Limb (tissue), 2 donors: ENCODE results near the gene AKNA.
A peak's percentile ranks its signal among the peaks of the same experiment; 100 is the strongest.
"Not testable (repeated sequence)": the region's sequence is repeated elsewhere in the genome, so short reads cannot be mapped to it uniquely, and the experiment has no call there.

Source experiments
- DNase-seq, 2 donors: peaks; one replicate each; pipeline ENCODE4 v3.0.0-alpha.2; 2016; ENCODE audit errors: extremely low spot score in 2 of 2

Gene AKNA

GRCh38 chr9:114342755-114343440 lies 44.9 kb downstream of the AKNA start:
- no peak for DNase-seq

GRCh38 chr9:114341991-114342390 lies 45.8 kb downstream of the AKNA start:
- no peak for DNase-seq

GRCh38 chr9:114341152-114341830 lies 46.5 kb downstream of the AKNA start:
- DNase-seq: no peak

DNA sequence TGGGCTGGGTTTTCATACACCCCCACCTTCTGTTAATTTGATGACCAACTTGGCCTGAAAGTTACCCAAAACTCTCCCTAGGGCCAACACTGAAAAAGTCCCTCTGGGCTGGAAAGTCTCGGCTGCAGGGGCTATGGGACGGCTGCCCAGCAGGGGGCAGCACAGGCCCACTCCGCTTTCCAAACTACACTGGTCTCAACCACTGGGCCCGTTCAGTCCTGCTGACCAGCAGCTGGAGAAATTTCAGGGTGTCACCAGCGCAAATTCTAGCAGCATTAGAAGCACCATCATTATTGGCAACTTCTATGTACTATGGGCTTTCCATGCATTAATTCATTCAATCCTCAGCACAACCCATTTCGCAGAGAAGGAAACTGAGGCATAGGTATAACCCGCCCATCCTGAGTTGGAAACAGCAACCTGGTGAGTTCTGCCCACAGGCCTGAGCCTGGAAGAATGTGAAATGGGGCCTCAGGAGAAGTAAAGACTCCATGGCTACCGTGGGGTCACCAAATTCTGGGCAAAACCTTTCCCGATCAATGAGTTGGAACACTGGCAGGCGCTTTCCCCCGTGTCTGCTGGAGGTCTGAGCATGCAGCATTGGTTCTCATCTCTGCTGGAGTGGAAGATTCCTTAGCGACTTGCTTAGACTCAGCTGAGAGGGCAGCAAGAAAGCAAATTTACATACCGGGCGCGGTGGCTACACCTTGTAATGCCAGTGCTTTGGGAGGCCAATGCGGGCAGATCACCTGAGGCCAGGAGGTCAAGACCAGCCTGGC lies 48.5 kb downstream of the AKNA start:
- DNase-seq: peak in 1 of 2 donors; percentile 49

GRCh38 chr9:114338187-114338586 lies 49.6 kb downstream of the AKNA start:
- DNase-seq: no peak

DNA sequence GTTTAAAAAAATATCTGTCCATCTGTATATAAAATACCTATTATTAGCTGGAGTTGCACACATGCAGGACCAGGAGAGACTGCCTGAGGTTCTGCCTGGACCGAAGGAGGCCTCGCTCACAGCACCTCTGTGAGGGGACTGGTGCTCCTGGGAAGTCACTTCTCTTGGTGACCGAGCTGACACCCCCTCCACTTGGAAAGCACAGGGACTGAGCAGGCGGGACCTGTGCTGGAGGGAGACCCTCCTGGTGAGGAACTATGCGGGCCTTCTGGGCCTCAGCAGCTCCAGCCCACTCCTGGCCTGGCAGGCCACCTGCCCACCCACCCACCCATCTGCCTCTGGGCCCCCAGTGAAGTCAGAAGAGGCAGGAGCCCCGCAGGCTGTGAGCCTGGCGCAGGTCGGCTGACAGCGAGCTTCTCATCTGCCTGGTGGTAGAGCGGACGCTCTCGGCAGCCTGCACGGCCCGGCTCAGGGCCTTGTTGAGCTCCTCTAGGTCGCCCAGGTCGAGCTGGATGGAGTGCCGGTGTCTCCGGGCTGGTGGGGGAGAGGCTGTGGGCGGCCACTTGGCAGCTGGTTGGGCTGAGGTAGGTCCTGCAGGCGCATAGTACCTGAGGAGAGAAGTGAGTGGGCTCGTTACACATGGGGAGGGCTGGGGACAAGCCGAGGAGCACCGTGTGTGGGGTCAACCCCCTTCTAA lies 50.9 kb downstream of the AKNA start:
- no peak for DNase-seq

- DNase-seq: no peak
These were observed 51.6 kb downstream of the AKNA start for GRCh38 chr9:114336157-114336556.

- no peak for DNase-seq
These were observed 52.0 kb downstream of the AKNA start for GRCh38 chr9:114335745-114336144.

DNA sequence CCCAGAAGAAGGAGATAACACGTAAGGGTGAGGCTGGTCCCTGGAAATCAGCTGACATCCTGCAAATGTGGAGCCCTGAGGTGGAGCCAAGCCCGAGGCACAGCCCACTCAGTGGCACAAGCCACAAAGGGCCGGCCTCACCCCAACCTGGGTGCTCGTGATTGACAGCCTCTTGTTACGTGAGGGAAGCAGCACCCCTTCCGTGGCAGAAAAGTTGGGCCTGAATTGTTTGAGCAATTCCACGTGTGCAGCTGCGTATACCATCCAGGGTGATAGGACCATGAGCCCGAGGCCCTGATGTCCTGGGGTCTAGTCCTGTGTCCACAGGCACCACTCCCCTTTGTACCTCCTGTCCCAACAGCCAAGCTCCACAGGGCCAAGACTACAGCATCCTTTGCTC lies 53.3 kb downstream of the AKNA start:
- DNase-seq: no peak

GRCh38 chr9:114333718-114334117 lies 54.1 kb downstream of the AKNA start:
- DNase-seq: not testable (repeated sequence)

GRCh38 chr9:114332474-114333040 lies 55.2 kb downstream of the AKNA start:
- not testable (repeated sequence) for DNase-seq

DNA sequence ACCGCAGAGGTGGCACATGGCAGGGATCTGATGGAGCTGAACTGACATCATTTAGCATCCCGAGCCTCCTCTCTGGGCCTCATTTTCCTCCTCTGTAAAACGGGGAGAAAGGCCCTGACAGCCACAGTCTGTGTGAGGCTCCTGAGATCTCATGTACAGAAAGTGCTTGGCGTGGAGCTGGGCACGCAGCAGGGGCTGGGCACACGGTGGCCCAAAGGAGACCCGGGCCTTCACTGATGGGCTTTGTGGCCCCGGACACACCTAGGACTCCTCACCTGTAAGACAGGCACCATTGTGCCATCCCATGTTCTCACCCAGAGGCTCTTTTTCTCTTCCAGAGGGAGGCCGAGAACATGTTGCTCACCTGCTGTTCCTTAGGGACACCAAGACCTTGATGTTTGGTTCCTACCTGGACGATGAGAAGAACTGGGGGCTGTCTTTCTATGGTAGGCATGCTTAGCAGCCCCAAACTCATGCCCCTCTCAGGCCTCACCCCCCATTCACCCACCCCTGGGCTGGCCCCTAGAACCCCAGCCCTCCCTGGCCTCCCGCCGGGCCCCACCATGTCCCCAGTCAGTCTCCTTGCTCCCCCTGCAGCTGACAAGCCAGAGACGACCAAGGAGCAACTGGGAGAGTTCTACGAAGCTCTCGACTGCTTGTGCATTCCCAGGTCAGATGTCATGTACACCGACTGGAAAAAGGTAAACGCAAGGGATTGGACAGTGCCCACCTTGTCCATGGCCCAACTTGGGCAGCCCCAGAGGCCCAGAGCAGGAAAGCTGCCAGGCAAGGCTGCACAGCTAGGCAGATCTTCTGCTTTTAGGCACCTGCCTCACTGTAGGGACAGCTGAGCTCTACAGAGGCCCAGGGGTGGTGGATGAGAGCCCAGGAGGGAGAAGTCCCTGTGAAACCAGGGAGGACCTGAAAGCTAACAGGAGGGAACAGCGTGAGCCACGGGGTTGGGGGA lies 56.3 kb downstream of the AKNA start:
- DNase-seq: not testable (repeated sequence)

GRCh38 chr9:114330636-114331035 lies 57.1 kb downstream of the AKNA start:
- DNase-seq: no peak

DNA sequence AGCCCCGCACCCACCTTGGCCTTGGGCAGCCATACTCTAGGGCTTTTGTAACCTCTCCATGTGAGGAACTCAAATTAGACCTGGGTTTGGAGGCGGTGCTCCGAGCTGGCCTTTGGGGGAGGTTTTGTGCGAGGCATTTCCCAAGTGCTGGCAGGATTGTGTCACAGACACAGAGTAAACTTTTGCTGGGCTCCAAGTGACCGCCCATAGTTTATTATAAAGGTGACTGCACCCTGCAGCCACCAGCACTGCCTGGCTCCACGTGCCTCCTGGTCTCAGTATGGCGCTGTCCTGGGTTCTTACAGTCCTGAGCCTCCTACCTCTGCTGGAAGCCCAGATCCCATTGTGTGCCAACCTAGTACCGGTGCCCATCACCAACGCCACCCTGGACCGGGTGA lies 58.2 kb downstream of the AKNA start, which contains the start of gene ORM2:
Gene ORM2, plus strand, starts transcription at position 245 of the 398 bp plus-strand sequence. Its CDS starts 36 bp downstream, at position 281.
- not testable (repeated sequence) for DNase-seq

- DNase-seq: not testable (repeated sequence)
These were observed 58.7 kb downstream of the AKNA start for GRCh38 chr9:114328937-114329624.

DNA sequence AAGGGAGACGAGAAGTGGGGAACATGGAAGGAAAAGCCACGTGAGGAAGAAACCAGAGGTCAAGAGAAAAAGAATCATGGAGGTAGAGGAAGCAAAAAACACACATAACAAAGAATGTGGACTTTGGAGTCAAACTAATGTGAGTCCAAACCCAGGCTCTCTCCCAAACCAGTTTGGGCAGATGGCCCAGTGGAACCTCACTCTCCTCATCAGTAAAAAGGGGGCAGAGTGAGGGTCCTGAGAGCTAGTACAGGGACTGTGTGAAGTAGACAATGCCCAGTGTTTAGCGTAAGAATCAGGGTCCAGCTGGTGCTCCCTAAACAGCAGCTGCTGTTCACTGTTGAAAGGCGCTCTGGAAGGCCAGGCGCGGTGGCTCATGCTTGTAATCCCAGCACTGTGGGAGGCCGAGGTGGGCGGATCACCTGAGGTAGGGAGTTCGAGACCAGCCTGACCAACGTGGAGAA lies 59.4 kb downstream of the AKNA start:
- DNase-seq: not testable (repeated sequence)

DNA sequence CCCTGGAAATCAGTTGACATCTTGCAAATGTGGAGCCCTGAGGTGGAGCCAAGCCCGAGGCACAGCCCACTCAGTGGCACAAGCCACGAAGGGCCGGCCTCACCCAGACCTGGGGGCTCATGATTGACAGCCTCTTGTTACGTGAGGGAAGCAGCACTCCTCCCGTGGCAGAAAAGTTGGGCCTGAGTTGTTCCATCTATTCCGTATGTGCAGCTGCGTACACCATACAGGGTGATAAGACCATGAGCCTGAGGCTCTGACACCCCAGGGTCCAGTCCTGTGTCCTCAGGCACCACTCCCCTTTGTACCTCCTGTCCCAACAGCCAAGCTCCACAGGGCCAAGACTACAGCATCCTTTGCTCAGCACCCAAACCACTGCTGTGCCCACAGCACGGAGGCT lies 60.0 kb downstream of the AKNA start:
- no peak for DNase-seq

DNA sequence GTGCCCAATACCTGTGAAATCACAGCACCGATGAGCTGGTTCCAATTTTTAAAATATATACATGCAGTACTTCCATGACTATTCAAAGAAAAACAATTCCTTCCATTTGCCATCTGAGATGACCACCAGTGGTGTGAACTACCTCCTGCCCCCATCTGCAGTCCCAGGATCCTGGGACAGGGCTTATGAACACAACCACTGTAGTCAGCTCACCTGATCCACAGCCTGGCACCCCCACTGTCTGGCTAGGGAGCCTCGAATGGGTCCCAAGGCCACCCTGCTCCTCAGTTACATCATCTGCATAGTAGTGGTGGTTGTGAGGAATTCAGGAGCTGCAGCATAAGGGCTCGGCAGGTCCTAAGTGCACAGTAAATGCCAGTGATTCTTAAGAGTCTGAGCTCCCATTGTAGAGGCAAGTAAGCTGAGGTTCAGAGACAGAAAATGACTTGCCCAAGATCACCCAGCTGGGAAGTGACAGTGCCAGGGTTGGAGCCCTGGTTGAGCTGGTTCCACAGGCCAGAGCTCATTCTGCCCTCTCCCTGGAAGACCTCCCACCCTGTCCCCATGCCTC lies 62.0 kb downstream of the AKNA start:
- not testable (repeated sequence) for DNase-seq

GRCh38 chr9:114324965-114325364 lies 62.8 kb downstream of the AKNA start:
- not testable (repeated sequence) for DNase-seq
